ENCODE measurements around the gene RSPH1. TPM values are rescaled to one million over a fixed set of nuclear protein-coding genes. Genes with fewer than 3 reads are reported as not detected.

RSPH1 gene
- total RNA-seq, 2 experiments from 2014 or later = not detected

- peaks cover 34% of the 10 kb centered on the region for H3K36me3 Mint-ChIP-seq (ENCODE audit: low read depth)
- ATAC-seq (no peak), DNase-seq (no peak)
- POLR2A ChIA-PET = interaction anchor here (1.0 to 5.4 kb wide), 2 partner anchors 11 to 120 kb away, joined by 4 to 31 read pairs; partner anchors contain the start of gene SLC37A1
- peaks cover 49% of the 10 kb centered on the region for H3K4me1 Mint-ChIP-seq (ENCODE audit: low read depth)
- H3K27me3 Mint-ChIP-seq = no peaks in the 10 kb centered on the region
- H3K4me3 Mint-ChIP-seq = peak overlapping the region; percentile 42
- intact Hi-C loops (cut with micrococcal nuclease) = loop anchor here (5.0 kb wide), 1 partner anchor 58 kb away; no protein-coding TSS in a partner anchor
- no peak overlapping the region for H3K27ac Mint-ChIP-seq
- H3K9me3 Mint-ChIP-seq = no peaks in the 10 kb centered on the region
- no peak for TF ChIP-seq CTCF (IDR thresholded peaks at IDR 0.05)
- CTCF ChIA-PET = interaction anchor here (1.1 kb wide), 1 partner anchor 12 kb away, joined by 3 read pairs; no protein-coding TSS in a partner anchor
Observed at GRCh38 chr21:42525029-42525581, 29.1 kb upstream of the RSPH1 start.

- DNase-seq (peak; percentile 82), ATAC-seq (peak; percentile 47)
- Mint-ChIP-seq H3K4me3 (peak overlapping the region; percentile 42), H3K4me1 (ENCODE audit: low read depth) (peaks cover 44% of the 10 kb centered on the region), H3K27me3 (no peaks in the 10 kb centered on the region), H3K9me3 (no peaks in the 10 kb centered on the region), H3K27ac (peak overlapping the region; percentile 36), H3K36me3 (ENCODE audit: low read depth) (peaks cover 36% of the 10 kb centered on the region)
- intact Hi-C loops (cut with micrococcal nuclease) = loop anchor here (5.0 kb wide), 1 partner anchor 57 kb away; no protein-coding TSS in a partner anchor
- ChIA-PET POLR2A (interaction anchor here (5.4 kb wide), 1 partner anchor 10 kb away, joined by 31 read pairs; the partner anchor contains the start of gene SLC37A1), CTCF (no interaction called here)
- no peak for TF ChIP-seq CTCF (IDR thresholded peaks at IDR 0.05)
Observed at GRCh38 chr21:42524341-42525028, 28.5 kb upstream of the RSPH1 start.

- ATAC-seq (no peak), DNase-seq (no peak)
- POLR2A ChIA-PET = interaction anchor here (1.6 to 5.4 kb wide), 2 partner anchors 10 to 33 kb away, joined by 3 to 31 read pairs; partner anchors contain the start of gene SLC37A1
- H3K27ac Mint-ChIP-seq = no peak overlapping the region
- CTCF ChIA-PET = no interaction called here
- no peaks in the 10 kb centered on the region for H3K9me3 Mint-ChIP-seq
- TF ChIP-seq CTCF (IDR thresholded peaks at IDR 0.05) = no peak
- intact Hi-C loops (cut with micrococcal nuclease) = no loop called here
- peaks cover 39% of the 10 kb centered on the region for H3K36me3 Mint-ChIP-seq (ENCODE audit: low read depth)
- peaks cover 43% of the 10 kb centered on the region for H3K4me1 Mint-ChIP-seq (ENCODE audit: low read depth)
- H3K27me3 Mint-ChIP-seq = no peaks in the 10 kb centered on the region
- no peak overlapping the region for H3K4me3 Mint-ChIP-seq
Observed at GRCh38 chr21:42523941-42524340, 27.9 kb upstream of the RSPH1 start.

- peaks cover 45% of the 10 kb centered on the region for H3K36me3 Mint-ChIP-seq (ENCODE audit: low read depth)
- no peak overlapping the region for H3K27ac Mint-ChIP-seq
- ChIA-PET CTCF (interaction anchor here (1.0 to 1.7 kb wide), 2 partner anchors 54 to 70 kb away, joined by 3 to 4 read pairs; no protein-coding TSS in a partner anchor), POLR2A (interaction anchor here (0.7 to 1.6 kb wide), 2 partner anchors 9 to 32 kb away, joined by 3 to 4 read pairs; no protein-coding TSS in a partner anchor)
- no peak for TF ChIP-seq CTCF (IDR thresholded peaks at IDR 0.05)
- H3K9me3 Mint-ChIP-seq = no peaks in the 10 kb centered on the region
- intact Hi-C loops (cut with micrococcal nuclease) = no loop called here
- ATAC-seq (no peak), DNase-seq (no peak)
- H3K4me1 Mint-ChIP-seq (ENCODE audit: low read depth) = peaks cover 41% of the 10 kb centered on the region
- H3K27me3 Mint-ChIP-seq = no peaks in the 10 kb centered on the region
- H3K4me3 Mint-ChIP-seq = no peak overlapping the region
Observed at GRCh38 chr21:42523211-42523610, 27.2 kb upstream of the RSPH1 start.

GRCh38 chr21:42522771-42523170, 26.7 kb upstream of the RSPH1 start:
- no peak for DNase-seq
- CTCF ChIA-PET = interaction anchor here (0.9 to 1.7 kb wide), 3 partner anchors 54 to 287 kb away, joined by 3 to 4 read pairs (median 3); no protein-coding TSS in a partner anchor
- no peaks in the 10 kb centered on the region for H3K9me3 Mint-ChIP-seq
- no peak for ATAC-seq
- intact Hi-C loops (cut with micrococcal nuclease) = no loop called here
- H3K27me3 Mint-ChIP-seq = no peaks in the 10 kb centered on the region
- H3K27ac Mint-ChIP-seq = no peak overlapping the region
- H3K36me3 Mint-ChIP-seq (ENCODE audit: low read depth) = peaks cover 45% of the 10 kb centered on the region
- POLR2A ChIA-PET = interaction anchor here (0.7 to 1.6 kb wide), 2 partner anchors 8 to 32 kb away, joined by 3 to 4 read pairs; no protein-coding TSS in a partner anchor
- peaks cover 37% of the 10 kb centered on the region for H3K4me1 Mint-ChIP-seq (ENCODE audit: low read depth)
- H3K4me3 Mint-ChIP-seq = no peak overlapping the region
- TF ChIP-seq CTCF (IDR thresholded peaks at IDR 0.05) = no peak

All from activated CD8-positive, alpha-beta T cell treated with anti-CD3 and anti-CD28 coated beads for 36 hours (primary cell).